GM23248 (cell line): ENCODE measurements around the gene ZNF839. TPM values are rescaled to one million over a fixed set of nuclear protein-coding genes. Genes with fewer than 3 reads are reported as not detected.

Experiments used
- DNase-seq: peaks from one replicate; pipeline ENCODE4 v3.0.0-alpha.2; 2015
- H2AFZ ChIP-seq: fragments of 200-600 bp; sonication (generic); 2 replicates; pipeline ENCODE4 v1.6.1; 2016; ENCODE audit warnings: antibody characterized with exemption
- H3F3A ChIP-seq: fragments of 200-600 bp; sonication (generic); 2 replicates; pipeline ENCODE4 v1.6.1; 2016; ENCODE audit warnings: mild to moderate bottlenecking, antibody characterized with exemption, mixed run types; ENCODE audit not compliant: insufficient read depth
- H3K27ac ChIP-seq: fragments of 200-600 bp; sonication (generic); 2 replicates; pipeline ENCODE4 v1.5.1; 2016; ENCODE audit warnings: mild to moderate bottlenecking
- H3K27me3 ChIP-seq: fragments of 200-600 bp; sonication (generic); replicated peaks from 2 replicates; pipeline ENCODE4 v1.6.1; 2016; ENCODE audit warnings: mild to moderate bottlenecking; ENCODE audit not compliant: insufficient read depth
- H3K36me3 ChIP-seq: fragments of 200-600 bp; sonication (generic); 2 replicates; pipeline ENCODE4 v1.6.1; 2016; ENCODE audit warnings: low read depth, mild to moderate bottlenecking
- H3K4me1 ChIP-seq: fragments of 200-600 bp; sonication (generic); 2 replicates; pipeline ENCODE4 v1.6.1; 2016; ENCODE audit warnings: mild to moderate bottlenecking; ENCODE audit not compliant: insufficient read depth
- H3K4me2 ChIP-seq: fragments of 200-600 bp; sonication (generic); one replicate; pipeline ENCODE4 v1.6.1; 2016; ENCODE audit warnings: mild to moderate bottlenecking; ENCODE audit not compliant: unreplicated experiment
- H3K4me3 ChIP-seq: fragments of 200-600 bp; sonication (generic); 2 replicates; pipeline ENCODE4 v1.5.1; 2016; ENCODE audit warnings: mild to moderate bottlenecking
- H3K79me2 ChIP-seq: fragments of 200-600 bp; sonication (generic); 2 replicates; pipeline ENCODE4 v1.6.1; 2016; ENCODE audit warnings: mild to moderate bottlenecking; ENCODE audit not compliant: insufficient read depth
- H3K9ac ChIP-seq: fragments of 200-600 bp; sonication (generic); 2 replicates; pipeline ENCODE4 v1.6.1; 2016; ENCODE audit warnings: mild to moderate bottlenecking
- H3K9me2 ChIP-seq: fragments of 200-600 bp; sonication (generic); 2 replicates; pipeline ENCODE4 v1.6.1; 2016; ENCODE audit warnings: mixed run types, mild to moderate bottlenecking, moderate library complexity; ENCODE audit not compliant: insufficient read depth
- H3K9me3 ChIP-seq: fragments of 200-600 bp; sonication (generic); one replicate; pipeline ENCODE4 v1.6.1; 2017; ENCODE audit warnings: low read depth
- H4K20me1 ChIP-seq: fragments of 200-600 bp; sonication (generic); 2 replicates; pipeline ENCODE4 v1.6.0; 2016; ENCODE audit not compliant: insufficient read depth
- EZH2 ChIP-seq: fragments of 200-600 bp; sonication (generic); IDR thresholded peaks from 2 replicates; pipeline ENCODE4 v1.6.1; 2018; ENCODE audit warnings: antibody characterized with exemption, mild to moderate bottlenecking; ENCODE audit not compliant: insufficient read depth, poor library complexity, severe bottlenecking
- EZH2phosphoT487 ChIP-seq: fragments of 200-600 bp; sonication (generic); IDR thresholded peaks from 2 replicates; pipeline ENCODE4 v1.6.1; 2018; ENCODE audit warnings: antibody characterized with exemption, moderate library complexity, mild to moderate bottlenecking, low read depth; ENCODE audit not compliant: insufficient read depth
- WGBS, 2 experiments: methylation state at CpG; one replicate each; pipeline ENCODE4 v1.1.6; 2015 to 2017; ENCODE audit warnings: low lambda C conversion rate in 2 of 2, low coverage in 1 of 2; ENCODE audit errors: missing lambda C conversion rate in 2 of 2; 5-methylcytosine and 5-hydroxymethylcytosine counted together
- in situ Hi-C: fragments of 300-500 bp; cut with MboI; formaldehyde crosslinking; loops from 2 replicates; pipeline ENCODE4 v1.15.0; 2020
- polyA plus RNA-seq: library from polyadenylated mRNA; unstranded; fragments of >200 nt; fragmentation: Nextera tagmentation; extraction: Ambion mirVana; gene quantifications from 2 replicates; pipeline ENCODE4 v1.2.1, GENCODE V29; 2016
- total RNA-seq: library from RNA; depleted of rRNA; stranded (reverse); fragments of >200 nt; shearing (Covaris generic); gene quantifications from 2 replicates; pipeline ENCODE4 v1.2.3, GENCODE V29; 2014

The ZNF839 gene
- total and polyA plus RNA-seq, 2 experiments from 2014 or later = 4.2 to 8.4 TPM

DNA sequence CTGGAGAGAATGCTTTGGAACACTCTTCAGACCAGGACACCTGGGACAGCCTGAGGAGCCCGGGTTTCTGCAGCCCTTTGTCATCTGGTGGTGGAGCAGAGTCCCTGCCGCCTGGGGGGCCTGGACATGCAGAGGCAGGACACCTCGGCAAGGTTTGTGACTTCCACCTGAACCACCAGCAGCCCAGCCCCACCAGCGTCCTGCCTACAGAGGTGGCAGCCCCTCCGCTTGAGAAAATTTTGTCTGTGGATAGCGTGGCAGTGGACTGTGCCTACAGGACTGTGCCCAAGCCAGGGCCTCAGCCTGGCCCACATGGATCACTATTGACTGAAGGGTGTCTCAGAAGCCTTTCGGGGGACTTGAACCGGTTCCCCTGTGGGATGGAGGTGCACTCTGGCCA, 22.0 kb downstream of the ZNF839 start:
- H3K27ac ChIP-seq = no peak overlapping the region
- H3F3A ChIP-seq = no peaks in the 10 kb centered on the region
- no peak for DNase-seq
- no peak for TF ChIP-seq EZH2
- H3K9me2 ChIP-seq = no peaks in the 10 kb centered on the region
- H3K4me2 ChIP-seq = no peak overlapping the region
- in situ Hi-C loops = no loop called here
- H3K36me3 ChIP-seq = peaks cover 7% of the 10 kb centered on the region; the same call in 1 of the 2 replicates
- H3K79me2 ChIP-seq = no peaks in the 10 kb centered on the region
- H3K4me3 ChIP-seq = no peak overlapping the region
- no peaks in the 10 kb centered on the region for H4K20me1 ChIP-seq
- no peaks in the 10 kb centered on the region for H3K9me3 ChIP-seq
- no peaks in the 10 kb centered on the region for H3K4me1 ChIP-seq
- 88% methylated on average over 8 of the region's 8 CpGs for WGBS, 2 experiments
- H3K9ac ChIP-seq = no peak overlapping the region
- no peak overlapping the region for H2AFZ ChIP-seq
- H3K27me3 ChIP-seq = no peaks in the 10 kb centered on the region

DNA sequence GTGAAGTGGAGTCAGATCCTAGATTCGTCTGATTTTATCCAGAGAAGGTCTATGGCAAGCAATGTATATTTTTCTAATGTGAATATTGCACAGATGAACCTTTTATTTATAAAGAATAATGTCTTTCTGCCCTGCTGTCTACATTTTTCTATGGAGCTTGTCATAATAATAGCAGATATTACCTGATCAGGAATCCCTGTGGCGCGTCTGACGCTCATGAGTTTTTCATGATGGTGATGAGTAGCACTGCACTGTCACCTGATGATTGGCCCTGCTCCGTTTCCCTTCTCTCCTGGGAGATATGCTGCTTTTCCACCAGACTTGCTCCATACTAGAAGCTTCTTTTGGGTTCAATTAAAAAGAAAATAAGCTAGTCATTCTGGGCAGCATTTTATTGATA, 22.7 kb downstream of the ZNF839 start:
- peaks cover 7% of the 10 kb centered on the region; the same call in 1 of the 2 replicates for H3K36me3 ChIP-seq
- no peaks in the 10 kb centered on the region for H3F3A ChIP-seq
- no peak for DNase-seq
- in situ Hi-C loops = no loop called here
- H3K27me3 ChIP-seq = no peaks in the 10 kb centered on the region
- no peak overlapping the region for H3K4me3 ChIP-seq
- no peak overlapping the region for H3K9ac ChIP-seq
- WGBS, 2 experiments = 94 to 96% methylated on average over 5 of the region's 5 CpGs
- no peaks in the 10 kb centered on the region for H4K20me1 ChIP-seq
- TF ChIP-seq EZH2phosphoT487 (no peak), EZH2 (no peak)
- H3K4me2 ChIP-seq = no peak overlapping the region
- no peaks in the 10 kb centered on the region for H3K4me1 ChIP-seq
- H3K9me3 ChIP-seq = no peaks in the 10 kb centered on the region
- no peak overlapping the region for H3K27ac ChIP-seq
- no peak overlapping the region for H2AFZ ChIP-seq
- H3K9me2 ChIP-seq = no peaks in the 10 kb centered on the region
- H3K79me2 ChIP-seq = no peaks in the 10 kb centered on the region

DNA sequence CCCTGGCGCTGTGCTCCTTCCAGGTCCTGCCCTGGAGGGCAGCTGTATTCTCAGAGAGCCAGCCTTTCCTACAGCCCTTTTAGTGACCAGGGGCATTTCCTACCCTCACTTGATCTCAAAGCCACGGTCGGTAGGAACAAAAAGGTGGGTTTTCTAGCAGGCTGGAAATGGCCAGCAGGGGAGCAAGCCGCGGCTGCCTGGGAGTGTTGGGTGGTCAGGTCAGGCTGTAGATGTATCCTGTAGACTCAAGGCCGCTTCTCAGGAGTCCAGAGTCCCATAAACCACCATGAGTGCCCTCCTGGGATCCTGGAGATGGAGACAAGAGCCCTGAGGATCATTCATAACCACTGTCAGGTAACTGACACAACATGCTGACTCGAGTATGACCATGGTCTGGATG, 24.5 kb downstream of the ZNF839 start:
- WGBS, 2 experiments = 99 to 100% methylated on average over 7 of the region's 7 CpGs
- H3K79me2 ChIP-seq = no peaks in the 10 kb centered on the region
- TF ChIP-seq EZH2phosphoT487 = no peak
- no peak for TF ChIP-seq EZH2
- no peak overlapping the region for H3K4me3 ChIP-seq
- H3K9ac ChIP-seq = no peak overlapping the region
- in situ Hi-C loops = no loop called here
- no peak overlapping the region for H3K27ac ChIP-seq
- DNase-seq = no peak
- H3K9me3 ChIP-seq = no peaks in the 10 kb centered on the region
- no peaks in the 10 kb centered on the region for H4K20me1 ChIP-seq
- H3K36me3 ChIP-seq = peaks cover 9% of the 10 kb centered on the region; the same call in 1 of the 2 replicates
- H2AFZ ChIP-seq = no peak overlapping the region
- no peak overlapping the region for H3K4me2 ChIP-seq
- H3F3A ChIP-seq = no peaks in the 10 kb centered on the region
- H3K9me2 ChIP-seq = no peaks in the 10 kb centered on the region
- no peaks in the 10 kb centered on the region for H3K27me3 ChIP-seq
- H3K4me1 ChIP-seq = no peaks in the 10 kb centered on the region

DNA sequence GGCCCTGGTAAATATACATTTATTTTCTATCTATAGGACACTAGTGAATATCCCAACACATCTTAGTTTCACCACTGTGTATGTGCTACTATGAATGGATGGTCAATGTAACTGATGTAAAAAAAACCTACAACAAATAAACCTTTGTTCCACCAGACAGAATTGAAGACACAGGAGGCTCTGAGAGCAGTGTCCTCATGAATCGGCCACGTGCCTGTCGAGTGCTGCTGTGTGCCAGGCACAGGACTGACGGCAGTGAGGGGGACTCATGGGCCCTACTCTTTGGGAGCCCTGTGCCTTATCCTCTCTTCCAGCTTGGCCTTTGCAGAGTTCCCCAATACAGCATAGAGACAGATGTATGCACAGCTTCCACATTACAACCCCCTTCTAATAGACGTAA, 24.9 kb downstream of the ZNF839 start:
- Histone ChIP-seq H3K4me2 (no peak overlapping the region), H3K27ac (no peak overlapping the region), H2AFZ (no peak overlapping the region), H3K27me3 (no peaks in the 10 kb centered on the region), H3K9ac (no peak overlapping the region), H3F3A (no peaks in the 10 kb centered on the region), H4K20me1 (no peaks in the 10 kb centered on the region), H3K36me3 (peaks cover 12% of the 10 kb centered on the region; the same call in 1 of the 2 replicates), H3K9me2 (no peaks in the 10 kb centered on the region), H3K4me1 (no peaks in the 10 kb centered on the region), H3K4me3 (no peak overlapping the region), H3K79me2 (no peaks in the 10 kb centered on the region), H3K9me3 (no peaks in the 10 kb centered on the region)
- in situ Hi-C loops = no loop called here
- WGBS, 2 experiments = 97 to 98% methylated on average over 5 of the region's 5 CpGs
- TF ChIP-seq EZH2 = no peak
- TF ChIP-seq EZH2phosphoT487 = no peak
- DNase-seq = no peak

DNA sequence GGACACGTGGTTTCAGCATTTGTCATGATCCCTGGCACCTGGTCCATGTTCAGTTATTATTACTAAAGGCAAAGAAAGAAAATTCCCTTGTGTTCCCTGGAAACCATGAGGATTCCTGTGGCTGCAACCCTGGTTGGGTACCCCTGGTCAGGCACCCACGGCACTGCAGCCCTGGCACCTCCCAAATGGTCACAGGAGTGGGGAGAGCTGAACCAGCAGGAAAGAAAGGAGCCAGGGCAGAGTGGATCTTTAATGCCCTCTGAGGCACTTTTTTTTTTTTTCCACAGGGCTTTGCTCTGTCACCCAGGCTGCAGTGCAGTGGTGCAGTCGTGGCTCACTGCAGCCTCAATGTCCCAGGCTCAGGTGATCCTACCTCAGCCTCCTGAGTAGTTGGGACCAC, 25.7 kb downstream of the ZNF839 start:
- H3K9me3 ChIP-seq = no peaks in the 10 kb centered on the region
- no peak overlapping the region for H3K4me2 ChIP-seq
- no peaks in the 10 kb centered on the region for H3F3A ChIP-seq
- no peak overlapping the region for H3K9ac ChIP-seq
- TF ChIP-seq EZH2 = no peak
- TF ChIP-seq EZH2phosphoT487 = no peak
- H3K27me3 ChIP-seq = no peaks in the 10 kb centered on the region
- H3K79me2 ChIP-seq = no peaks in the 10 kb centered on the region
- no peaks in the 10 kb centered on the region for H4K20me1 ChIP-seq
- no peak overlapping the region for H2AFZ ChIP-seq
- DNase-seq = no peak
- in situ Hi-C loops = no loop called here
- no peak overlapping the region for H3K27ac ChIP-seq
- no peaks in the 10 kb centered on the region for H3K9me2 ChIP-seq
- peaks cover 12% of the 10 kb centered on the region; the same call in 1 of the 2 replicates for H3K36me3 ChIP-seq
- no peak overlapping the region for H3K4me3 ChIP-seq
- WGBS, 2 experiments = 73 to 86% methylated on average over 3 of the region's 3 CpGs
- no peaks in the 10 kb centered on the region for H3K4me1 ChIP-seq
